Measurements from ENCODE around the gene TMPO.

The TMPO gene

DNA sequence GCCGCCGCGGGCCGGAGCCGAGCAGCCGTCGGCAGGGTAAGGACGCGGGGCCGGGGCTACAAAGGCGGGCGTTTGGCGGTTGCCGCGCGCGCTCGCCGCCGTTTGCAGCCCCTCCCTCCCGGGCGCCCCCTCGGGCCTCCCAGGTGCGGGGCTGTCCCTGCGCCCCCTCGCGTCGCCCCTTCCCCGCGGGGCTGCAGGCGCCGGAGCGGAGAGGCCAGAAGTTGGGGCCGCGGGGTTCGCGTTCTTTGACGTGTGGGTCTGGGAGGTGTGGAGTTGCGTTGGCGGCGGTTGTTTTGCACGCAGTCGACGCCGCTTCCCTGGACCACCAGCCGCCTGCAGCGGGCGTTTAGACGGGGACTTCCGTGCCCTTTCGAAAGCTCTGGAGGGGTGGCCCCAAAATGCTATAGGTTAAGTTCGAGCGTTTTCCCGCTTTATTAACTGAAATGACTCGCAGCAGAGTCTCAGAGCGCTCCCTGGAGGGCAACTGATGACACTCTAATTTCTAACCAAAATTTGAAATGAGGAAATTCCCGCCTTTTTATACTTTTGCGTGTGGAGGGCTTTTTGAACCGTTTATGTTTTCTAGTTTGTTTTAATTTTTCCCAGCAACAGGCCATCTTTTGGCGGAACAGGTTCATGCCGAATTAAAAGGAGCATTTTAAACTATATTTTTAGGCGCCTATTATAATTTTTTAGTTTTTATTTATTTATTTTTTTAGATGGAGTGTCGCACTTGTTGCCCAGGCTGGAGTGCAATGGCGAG lies 902 bp downstream of the TMPO start (continued):
- TF ChIP-seq, protein P1, sequence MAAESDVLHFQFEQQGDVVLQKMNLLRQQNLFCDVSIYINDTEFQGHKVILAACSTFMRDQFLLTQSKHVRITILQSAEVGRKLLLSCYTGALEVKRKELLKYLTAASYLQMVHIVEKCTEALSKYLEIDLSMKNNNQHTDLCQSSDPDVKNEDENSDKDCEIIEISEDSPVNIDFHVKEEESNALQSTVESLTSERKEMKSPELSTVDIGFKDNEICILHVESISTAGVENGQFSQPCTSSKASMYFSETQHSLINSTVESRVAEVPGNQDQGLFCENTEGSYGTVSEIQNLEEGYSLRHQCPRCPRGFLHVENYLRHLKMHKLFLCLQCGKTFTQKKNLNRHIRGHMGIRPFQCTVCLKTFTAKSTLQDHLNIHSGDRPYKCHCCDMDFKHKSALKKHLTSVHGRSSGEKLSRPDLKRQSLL (tag by site-specific recombination; IDR thresholded peaks at IDR 0.05): no peak; the same call in 1 of the 2 replicates
- TF ChIP-seq ZNF366 (tag by site-specific recombination; conservative IDR thresholded peaks at IDR 0.05) (0 out of 2 replicates have a peak, but pooled peaks have one; percentile 17), REPIN1 (tag by site-specific recombination; IDR thresholded peaks at IDR 0.05; ENCODE audit: low read depth) (no peak), ZNF76 (tag by site-specific recombination; IDR thresholded peaks at IDR 0.05; ENCODE audit: borderline replicate concordance, low read depth) (peak; percentile 49), IKZF3 (tag by site-specific recombination; IDR thresholded peaks at IDR 0.05) (0 out of 2 replicates have a peak, but pooled peaks have one; percentile 29), ZNF10 (tag by site-specific recombination; IDR thresholded peaks at IDR 0.05) (no peak), ZNF830 (tag by site-specific recombination; IDR thresholded peaks at IDR 0.05; ENCODE audit: low read depth) (no peak), ZNF747 (tag by site-specific recombination; IDR thresholded peaks at IDR 0.05) (no peak), ZNF416 (tag by site-specific recombination; IDR thresholded peaks at IDR 0.05) (no peak), SCRT1 (tag by site-specific recombination; IDR thresholded peaks at IDR 0.05; ENCODE audit: borderline replicate concordance) (no peak; the same call in 1 of the 2 replicates), OVOL3 (tag by site-specific recombination; IDR thresholded peaks at IDR 0.05) (no peak), ZSCAN16 (tag by site-specific recombination; IDR thresholded peaks at IDR 0.05) (no peak), ZNF768 (tag by site-specific recombination; IDR thresholded peaks at IDR 0.05) (no peak), ZBTB1 (tag by site-specific recombination; IDR thresholded peaks at IDR 0.05) (peak; percentile 15; the same call in 1 of the 2 replicates), SETDB1 (IDR thresholded peaks at IDR 0.05; ENCODE audit: insufficient read length, low read length) (no peak), YY2 (tag by site-specific recombination; IDR thresholded peaks at IDR 0.05) (no peak), ZNF610 (tag by site-specific recombination; IDR thresholded peaks at IDR 0.05; ENCODE audit: borderline replicate concordance) (0 out of 2 replicates have a peak, but pooled peaks have one; percentile 34), ZNF473 (tag by site-specific recombination; IDR thresholded peaks at IDR 0.05) (no peak), ZNF600 (tag by site-specific recombination; IDR thresholded peaks at IDR 0.05) (no peak)
- TF ChIP-seq, protein P2, sequence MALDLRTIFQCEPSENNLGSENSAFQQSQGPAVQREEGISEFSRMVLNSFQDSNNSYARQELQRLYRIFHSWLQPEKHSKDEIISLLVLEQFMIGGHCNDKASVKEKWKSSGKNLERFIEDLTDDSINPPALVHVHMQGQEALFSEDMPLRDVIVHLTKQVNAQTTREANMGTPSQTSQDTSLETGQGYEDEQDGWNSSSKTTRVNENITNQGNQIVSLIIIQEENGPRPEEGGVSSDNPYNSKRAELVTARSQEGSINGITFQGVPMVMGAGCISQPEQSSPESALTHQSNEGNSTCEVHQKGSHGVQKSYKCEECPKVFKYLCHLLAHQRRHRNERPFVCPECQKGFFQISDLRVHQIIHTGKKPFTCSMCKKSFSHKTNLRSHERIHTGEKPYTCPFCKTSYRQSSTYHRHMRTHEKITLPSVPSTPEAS (tag by site-specific recombination; IDR thresholded peaks at IDR 0.05): no peak
- TF ChIP-seq, protein P3, sequence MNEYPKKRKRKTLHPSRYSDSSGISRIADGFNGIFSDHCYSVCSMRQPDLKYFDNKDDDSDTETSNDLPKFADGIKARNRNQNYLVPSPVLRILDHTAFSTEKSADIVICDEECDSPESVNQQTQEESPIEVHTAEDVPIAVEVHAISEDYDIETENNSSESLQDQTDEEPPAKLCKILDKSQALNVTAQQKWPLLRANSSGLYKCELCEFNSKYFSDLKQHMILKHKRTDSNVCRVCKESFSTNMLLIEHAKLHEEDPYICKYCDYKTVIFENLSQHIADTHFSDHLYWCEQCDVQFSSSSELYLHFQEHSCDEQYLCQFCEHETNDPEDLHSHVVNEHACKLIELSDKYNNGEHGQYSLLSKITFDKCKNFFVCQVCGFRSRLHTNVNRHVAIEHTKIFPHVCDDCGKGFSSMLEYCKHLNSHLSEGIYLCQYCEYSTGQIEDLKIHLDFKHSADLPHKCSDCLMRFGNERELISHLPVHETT (tag by site-specific recombination; IDR thresholded peaks at IDR 0.05): peak; percentile 48; the same call in 1 of the 2 replicates
- TF ChIP-seq, protein P4, sequence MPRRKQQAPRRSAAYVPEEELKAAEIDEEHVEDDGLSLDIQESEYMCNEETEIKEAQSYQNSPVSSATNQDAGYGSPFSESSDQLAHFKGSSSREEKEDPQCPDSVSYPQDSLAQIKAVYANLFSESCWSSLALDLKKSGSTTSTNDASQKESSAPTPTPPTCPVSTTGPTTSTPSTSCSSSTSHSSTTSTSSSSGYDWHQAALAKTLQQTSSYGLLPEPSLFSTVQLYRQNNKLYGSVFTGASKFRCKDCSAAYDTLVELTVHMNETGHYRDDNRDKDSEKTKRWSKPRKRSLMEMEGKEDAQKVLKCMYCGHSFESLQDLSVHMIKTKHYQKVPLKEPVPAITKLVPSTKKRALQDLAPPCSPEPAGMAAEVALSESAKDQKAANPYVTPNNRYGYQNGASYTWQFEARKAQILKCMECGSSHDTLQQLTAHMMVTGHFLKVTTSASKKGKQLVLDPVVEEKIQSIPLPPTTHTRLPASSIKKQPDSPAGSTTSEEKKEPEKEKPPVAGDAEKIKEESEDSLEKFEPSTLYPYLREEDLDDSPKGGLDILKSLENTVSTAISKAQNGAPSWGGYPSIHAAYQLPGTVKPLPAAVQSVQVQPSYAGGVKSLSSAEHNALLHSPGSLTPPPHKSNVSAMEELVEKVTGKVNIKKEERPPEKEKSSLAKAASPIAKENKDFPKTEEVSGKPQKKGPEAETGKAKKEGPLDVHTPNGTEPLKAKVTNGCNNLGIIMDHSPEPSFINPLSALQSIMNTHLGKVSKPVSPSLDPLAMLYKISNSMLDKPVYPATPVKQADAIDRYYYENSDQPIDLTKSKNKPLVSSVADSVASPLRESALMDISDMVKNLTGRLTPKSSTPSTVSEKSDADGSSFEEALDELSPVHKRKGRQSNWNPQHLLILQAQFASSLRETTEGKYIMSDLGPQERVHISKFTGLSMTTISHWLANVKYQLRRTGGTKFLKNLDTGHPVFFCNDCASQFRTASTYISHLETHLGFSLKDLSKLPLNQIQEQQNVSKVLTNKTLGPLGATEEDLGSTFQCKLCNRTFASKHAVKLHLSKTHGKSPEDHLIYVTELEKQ (tag by site-specific recombination; IDR thresholded peaks at IDR 0.05; ENCODE audit: borderline replicate concordance): no peak
- TF ChIP-seq, protein P5, sequence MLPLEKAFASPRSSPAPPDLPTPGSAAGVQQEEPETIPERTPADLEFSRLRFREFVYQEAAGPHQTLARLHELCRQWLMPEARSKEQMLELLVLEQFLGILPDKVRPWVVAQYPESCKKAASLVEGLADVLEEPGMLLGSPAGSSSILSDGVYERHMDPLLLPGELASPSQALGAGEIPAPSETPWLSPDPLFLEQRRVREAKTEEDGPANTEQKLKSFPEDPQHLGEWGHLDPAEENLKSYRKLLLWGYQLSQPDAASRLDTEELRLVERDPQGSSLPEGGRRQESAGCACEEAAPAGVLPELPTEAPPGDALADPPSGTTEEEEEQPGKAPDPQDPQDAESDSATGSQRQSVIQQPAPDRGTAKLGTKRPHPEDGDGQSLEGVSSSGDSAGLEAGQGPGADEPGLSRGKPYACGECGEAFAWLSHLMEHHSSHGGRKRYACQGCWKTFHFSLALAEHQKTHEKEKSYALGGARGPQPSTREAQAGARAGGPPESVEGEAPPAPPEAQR (tag by site-specific recombination; IDR thresholded peaks at IDR 0.05): no peak
- TF ChIP-seq, protein P6, sequence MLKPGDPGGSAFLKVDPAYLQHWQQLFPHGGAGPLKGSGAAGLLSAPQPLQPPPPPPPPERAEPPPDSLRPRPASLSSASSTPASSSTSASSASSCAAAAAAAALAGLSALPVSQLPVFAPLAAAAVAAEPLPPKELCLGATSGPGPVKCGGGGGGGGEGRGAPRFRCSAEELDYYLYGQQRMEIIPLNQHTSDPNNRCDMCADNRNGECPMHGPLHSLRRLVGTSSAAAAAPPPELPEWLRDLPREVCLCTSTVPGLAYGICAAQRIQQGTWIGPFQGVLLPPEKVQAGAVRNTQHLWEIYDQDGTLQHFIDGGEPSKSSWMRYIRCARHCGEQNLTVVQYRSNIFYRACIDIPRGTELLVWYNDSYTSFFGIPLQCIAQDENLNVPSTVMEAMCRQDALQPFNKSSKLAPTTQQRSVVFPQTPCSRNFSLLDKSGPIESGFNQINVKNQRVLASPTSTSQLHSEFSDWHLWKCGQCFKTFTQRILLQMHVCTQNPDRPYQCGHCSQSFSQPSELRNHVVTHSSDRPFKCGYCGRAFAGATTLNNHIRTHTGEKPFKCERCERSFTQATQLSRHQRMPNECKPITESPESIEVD (tag by site-specific recombination; IDR thresholded peaks at IDR 0.05): no peak; the same call in 1 of the 2 replicates
- TF ChIP-seq, protein P7, sequence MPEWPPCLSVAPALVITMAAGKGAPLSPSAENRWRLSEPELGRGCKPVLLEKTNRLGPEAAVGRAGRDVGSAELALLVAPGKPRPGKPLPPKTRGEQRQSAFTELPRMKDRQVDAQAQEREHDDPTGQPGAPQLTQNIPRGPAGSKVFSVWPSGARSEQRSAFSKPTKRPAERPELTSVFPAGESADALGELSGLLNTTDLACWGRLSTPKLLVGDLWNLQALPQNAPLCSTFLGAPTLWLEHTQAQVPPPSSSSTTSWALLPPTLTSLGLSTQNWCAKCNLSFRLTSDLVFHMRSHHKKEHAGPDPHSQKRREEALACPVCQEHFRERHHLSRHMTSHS (tag by site-specific recombination; IDR thresholded peaks at IDR 0.05): no peak
- TF ChIP-seq, protein P8, sequence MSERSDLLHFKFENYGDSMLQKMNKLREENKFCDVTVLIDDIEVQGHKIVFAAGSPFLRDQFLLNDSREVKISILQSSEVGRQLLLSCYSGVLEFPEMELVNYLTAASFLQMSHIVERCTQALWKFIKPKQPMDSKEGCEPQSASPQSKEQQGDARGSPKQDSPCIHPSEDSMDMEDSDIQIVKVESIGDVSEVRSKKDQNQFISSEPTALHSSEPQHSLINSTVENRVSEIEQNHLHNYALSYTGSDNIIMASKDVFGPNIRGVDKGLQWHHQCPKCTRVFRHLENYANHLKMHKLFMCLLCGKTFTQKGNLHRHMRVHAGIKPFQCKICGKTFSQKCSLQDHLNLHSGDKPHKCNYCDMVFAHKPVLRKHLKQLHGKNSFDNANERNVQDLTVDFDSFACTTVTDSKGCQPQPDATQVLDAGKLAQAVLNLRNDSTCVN (tag by site-specific recombination; optimal IDR thresholded peaks at IDR 0.05): no peak
